GM12878 (cell line): ENCODE measurements around the gene LARGE1.

Source experiments
- SMC3 ChIP-seq: IDR thresholded peaks from 2 replicates; pipeline ENCODE4 v1.6.1; 2011; ENCODE audit warnings: low read length, improper control_type of control experiment, borderline replicate concordance
- TF ChIP-seq, protein P1 (sequence below): fragments of 450-650 bp; IDR thresholded peaks from 2 replicates; pipeline ENCODE4 v1.6.1; 2014; ENCODE audit warnings: mild to moderate bottlenecking
- TF ChIP-seq, protein P2 (sequence below): IDR thresholded peaks from 2 replicates; pipeline ENCODE4 v1.6.1; 2011; ENCODE audit warnings: low read depth, mild to moderate bottlenecking, low read length, moderate library complexity, borderline replicate concordance; ENCODE audit errors: extremely low read depth
- TF ChIP-seq, protein P3 (sequence below): fragments of 450-650 bp; IDR thresholded peaks from 2 replicates; pipeline ENCODE4 v1.6.1; 2016; ENCODE audit warnings: mild to moderate bottlenecking
- TF ChIP-seq, protein P4 (sequence below), 3 experiments: IDR thresholded peaks in 2 of 3; conservative IDR thresholded peaks in 1 of 3; 2 replicates each; pipeline ENCODE4 v1.5.1; 2011; ENCODE audit warnings: low read depth in 3 of 3, low read length in 3 of 3, mild to moderate bottlenecking in 3 of 3, control low read depth in 2 of 3, moderate library complexity in 2 of 3, inconsistent platforms in 1 of 3, mixed read lengths in 1 of 3; ENCODE audit not compliant: control insufficient read depth in 2 of 3, insufficient read depth in 1 of 3; ENCODE audit errors: extremely low read depth in 1 of 3

DNA sequence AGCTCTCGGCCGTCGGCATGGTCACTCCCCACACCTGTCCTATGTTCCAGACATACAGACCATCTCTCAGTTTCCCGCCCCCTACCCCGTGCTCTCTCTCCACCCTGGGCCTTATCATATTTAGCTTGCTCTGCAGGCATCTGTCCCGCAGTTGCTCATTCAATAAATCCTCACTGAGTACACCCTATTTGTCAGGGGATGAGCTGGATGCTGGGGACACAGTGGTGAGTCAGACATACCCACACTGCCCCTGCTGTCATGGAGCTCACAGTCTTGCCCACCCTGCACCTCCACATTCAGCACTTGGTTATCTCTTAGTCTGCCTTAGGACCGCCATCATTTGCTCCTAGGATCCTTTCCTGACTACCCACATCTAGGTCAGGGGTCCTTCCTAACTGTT is 313.8 kb downstream of the LARGE1 start:
- TF ChIP-seq, protein P1, sequence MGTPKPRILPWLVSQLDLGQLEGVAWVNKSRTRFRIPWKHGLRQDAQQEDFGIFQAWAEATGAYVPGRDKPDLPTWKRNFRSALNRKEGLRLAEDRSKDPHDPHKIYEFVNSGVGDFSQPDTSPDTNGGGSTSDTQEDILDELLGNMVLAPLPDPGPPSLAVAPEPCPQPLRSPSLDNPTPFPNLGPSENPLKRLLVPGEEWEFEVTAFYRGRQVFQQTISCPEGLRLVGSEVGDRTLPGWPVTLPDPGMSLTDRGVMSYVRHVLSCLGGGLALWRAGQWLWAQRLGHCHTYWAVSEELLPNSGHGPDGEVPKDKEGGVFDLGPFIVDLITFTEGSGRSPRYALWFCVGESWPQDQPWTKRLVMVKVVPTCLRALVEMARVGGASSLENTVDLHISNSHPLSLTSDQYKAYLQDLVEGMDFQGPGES, result no peak
- TF ChIP-seq, protein P2, sequence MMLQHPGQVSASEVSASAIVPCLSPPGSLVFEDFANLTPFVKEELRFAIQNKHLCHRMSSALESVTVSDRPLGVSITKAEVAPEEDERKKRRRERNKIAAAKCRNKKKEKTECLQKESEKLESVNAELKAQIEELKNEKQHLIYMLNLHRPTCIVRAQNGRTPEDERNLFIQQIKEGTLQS, result no peak
- TF ChIP-seq, protein P3, sequence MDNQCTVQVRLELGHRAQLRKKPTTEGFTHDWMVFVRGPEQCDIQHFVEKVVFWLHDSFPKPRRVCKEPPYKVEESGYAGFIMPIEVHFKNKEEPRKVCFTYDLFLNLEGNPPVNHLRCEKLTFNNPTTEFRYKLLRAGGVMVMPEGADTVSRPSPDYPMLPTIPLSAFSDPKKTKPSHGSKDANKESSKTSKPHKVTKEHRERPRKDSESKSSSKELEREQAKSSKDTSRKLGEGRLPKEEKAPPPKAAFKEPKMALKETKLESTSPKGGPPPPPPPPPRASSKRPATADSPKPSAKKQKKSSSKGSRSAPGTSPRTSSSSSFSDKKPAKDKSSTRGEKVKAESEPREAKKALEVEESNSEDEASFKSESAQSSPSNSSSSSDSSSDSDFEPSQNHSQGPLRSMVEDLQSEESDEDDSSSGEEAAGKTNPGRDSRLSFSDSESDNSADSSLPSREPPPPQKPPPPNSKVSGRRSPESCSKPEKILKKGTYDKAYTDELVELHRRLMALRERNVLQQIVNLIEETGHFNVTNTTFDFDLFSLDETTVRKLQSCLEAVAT, result no peak
- TF ChIP-seq, protein P4, sequence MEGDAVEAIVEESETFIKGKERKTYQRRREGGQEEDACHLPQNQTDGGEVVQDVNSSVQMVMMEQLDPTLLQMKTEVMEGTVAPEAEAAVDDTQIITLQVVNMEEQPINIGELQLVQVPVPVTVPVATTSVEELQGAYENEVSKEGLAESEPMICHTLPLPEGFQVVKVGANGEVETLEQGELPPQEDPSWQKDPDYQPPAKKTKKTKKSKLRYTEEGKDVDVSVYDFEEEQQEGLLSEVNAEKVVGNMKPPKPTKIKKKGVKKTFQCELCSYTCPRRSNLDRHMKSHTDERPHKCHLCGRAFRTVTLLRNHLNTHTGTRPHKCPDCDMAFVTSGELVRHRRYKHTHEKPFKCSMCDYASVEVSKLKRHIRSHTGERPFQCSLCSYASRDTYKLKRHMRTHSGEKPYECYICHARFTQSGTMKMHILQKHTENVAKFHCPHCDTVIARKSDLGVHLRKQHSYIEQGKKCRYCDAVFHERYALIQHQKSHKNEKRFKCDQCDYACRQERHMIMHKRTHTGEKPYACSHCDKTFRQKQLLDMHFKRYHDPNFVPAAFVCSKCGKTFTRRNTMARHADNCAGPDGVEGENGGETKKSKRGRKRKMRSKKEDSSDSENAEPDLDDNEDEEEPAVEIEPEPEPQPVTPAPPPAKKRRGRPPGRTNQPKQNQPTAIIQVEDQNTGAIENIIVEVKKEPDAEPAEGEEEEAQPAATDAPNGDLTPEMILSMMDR (IDR thresholded peaks at IDR 0.05 in 2 of 3, conservative IDR thresholded peaks at IDR 0.05 in 1 of 3; ENCODE audit: control insufficient read depth in 2 of 3, extremely low read depth in 1 of 3, insufficient read depth in 1 of 3, low read depth in 3 of 3, low read length in 3 of 3), result no peak
- TF ChIP-seq SMC3, result no peak
